ENCODE data around the gene CYB561.
A peak's percentile ranks its signal among the peaks of the same experiment; 100 is the strongest.

Gene CYB561

GRCh38 chr17:63419949-63420867 is 25.9 kb downstream of the CYB561 start:
- TF ChIP-seq, protein P1, sequence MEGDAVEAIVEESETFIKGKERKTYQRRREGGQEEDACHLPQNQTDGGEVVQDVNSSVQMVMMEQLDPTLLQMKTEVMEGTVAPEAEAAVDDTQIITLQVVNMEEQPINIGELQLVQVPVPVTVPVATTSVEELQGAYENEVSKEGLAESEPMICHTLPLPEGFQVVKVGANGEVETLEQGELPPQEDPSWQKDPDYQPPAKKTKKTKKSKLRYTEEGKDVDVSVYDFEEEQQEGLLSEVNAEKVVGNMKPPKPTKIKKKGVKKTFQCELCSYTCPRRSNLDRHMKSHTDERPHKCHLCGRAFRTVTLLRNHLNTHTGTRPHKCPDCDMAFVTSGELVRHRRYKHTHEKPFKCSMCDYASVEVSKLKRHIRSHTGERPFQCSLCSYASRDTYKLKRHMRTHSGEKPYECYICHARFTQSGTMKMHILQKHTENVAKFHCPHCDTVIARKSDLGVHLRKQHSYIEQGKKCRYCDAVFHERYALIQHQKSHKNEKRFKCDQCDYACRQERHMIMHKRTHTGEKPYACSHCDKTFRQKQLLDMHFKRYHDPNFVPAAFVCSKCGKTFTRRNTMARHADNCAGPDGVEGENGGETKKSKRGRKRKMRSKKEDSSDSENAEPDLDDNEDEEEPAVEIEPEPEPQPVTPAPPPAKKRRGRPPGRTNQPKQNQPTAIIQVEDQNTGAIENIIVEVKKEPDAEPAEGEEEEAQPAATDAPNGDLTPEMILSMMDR (conservative IDR thresholded peaks at IDR 0.05; ENCODE audit: low read length): no peak
- no peak overlapping the region for H3K4me3 ChIP-seq (ENCODE audit: low read length)
- DNase-seq (ENCODE audit: low read depth): no peak

GRCh38 chr17:63419398-63419797 is 26.7 kb downstream of the CYB561 start:
- no peak overlapping the region for H3K4me3 ChIP-seq (ENCODE audit: low read length)
- TF ChIP-seq, protein P1 (conservative IDR thresholded peaks at IDR 0.05; ENCODE audit: low read length): no peak
- no peak for DNase-seq (ENCODE audit: low read depth)

- no peak overlapping the region for H3K4me3 ChIP-seq (ENCODE audit: low read length)
- TF ChIP-seq, protein P1 (conservative IDR thresholded peaks at IDR 0.05; ENCODE audit: low read length): no peak
- no peak for DNase-seq (ENCODE audit: low read depth)
These were observed 27.6 kb downstream of the CYB561 start for GRCh38 chr17:63418540-63418939.

DNA sequence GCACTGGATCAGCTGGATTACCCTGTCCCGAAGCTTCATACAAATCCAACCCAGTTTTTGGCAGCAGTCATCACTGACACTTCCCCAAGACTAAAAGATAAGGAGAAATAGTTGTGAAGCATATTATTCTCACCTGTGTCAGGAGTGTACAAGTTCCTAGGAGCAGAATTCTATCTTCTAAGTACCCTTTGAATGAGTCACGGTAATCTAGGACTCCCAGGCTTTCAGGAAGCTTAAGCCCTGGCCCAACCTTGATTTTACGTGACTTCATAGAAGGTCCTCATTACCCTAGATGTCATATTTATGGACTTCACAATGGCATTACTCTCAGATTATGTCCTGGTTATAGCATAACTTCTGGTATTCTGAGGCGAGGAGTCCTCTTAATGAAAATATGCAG is 31.9 kb downstream of the CYB561 start:
- H3K4me3 ChIP-seq (ENCODE audit: low read length): no peak overlapping the region
- no peak for DNase-seq (ENCODE audit: low read depth)
- TF ChIP-seq, protein P1 (conservative IDR thresholded peaks at IDR 0.05; ENCODE audit: low read length): no peak

DNA sequence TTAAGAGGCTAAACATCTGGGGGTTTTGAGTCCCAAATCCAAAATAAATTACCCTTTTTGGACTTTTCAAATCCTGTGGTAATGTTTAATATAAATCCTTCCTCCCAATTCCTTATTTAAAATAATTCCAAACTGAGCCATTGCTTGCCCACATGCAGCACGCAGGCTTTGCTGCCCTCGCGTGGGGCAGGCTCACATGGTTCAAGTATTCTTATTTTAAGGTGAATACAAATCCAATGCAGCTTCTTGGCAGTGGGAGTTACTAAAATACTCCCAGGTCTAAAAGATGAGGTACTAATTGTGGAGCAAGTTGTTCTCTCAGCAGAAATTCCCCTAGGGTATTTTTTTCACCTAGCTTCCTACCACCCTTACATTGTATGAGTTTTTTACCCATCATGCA is 33.0 kb downstream of the CYB561 start:
- no peak for DNase-seq (ENCODE audit: low read depth)
- TF ChIP-seq, protein P1 (conservative IDR thresholded peaks at IDR 0.05; ENCODE audit: low read length): no peak
- no peak overlapping the region for H3K4me3 ChIP-seq (ENCODE audit: low read length)

GRCh38 chr17:63412234-63412633 is 33.9 kb downstream of the CYB561 start:
- H3K4me3 ChIP-seq (ENCODE audit: low read length): no peak overlapping the region
- DNase-seq (ENCODE audit: low read depth): no peak
- TF ChIP-seq, protein P1 (conservative IDR thresholded peaks at IDR 0.05; ENCODE audit: low read length): no peak

DNA sequence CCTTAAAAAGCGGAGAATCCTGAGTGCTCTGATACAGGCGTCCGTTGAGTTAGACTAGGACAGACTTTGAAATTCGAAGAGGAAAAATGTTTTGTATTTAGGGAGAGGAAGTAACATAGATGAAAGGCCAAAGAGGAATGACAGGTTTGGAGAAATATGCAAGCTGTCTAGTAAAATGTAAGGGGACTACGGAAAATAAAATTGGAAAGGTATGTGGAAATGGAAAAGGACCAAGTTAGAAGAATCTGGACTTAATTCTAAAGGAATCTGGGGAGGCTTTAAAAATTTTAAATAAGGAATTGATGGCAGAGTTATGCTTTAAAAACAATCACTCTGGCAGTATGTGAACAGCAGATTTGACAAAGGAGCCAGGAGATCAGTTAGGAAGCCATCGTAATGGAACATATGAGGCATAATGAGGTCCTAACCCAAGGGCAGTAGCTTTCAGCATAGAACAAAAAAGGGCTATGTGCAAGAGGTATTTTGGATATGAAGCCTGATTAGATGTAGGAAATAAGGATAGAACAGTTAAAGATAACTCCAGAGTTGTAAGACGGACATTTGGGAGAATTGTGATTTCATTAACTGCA is 38.3 kb downstream of the CYB561 start:
- peak; percentile 53 for DNase-seq (ENCODE audit: low read depth)
- no peak overlapping the region for H3K4me3 ChIP-seq (ENCODE audit: low read length)
- TF ChIP-seq, protein P1 (conservative IDR thresholded peaks at IDR 0.05; ENCODE audit: low read length): no peak
